RWPE1 (cell line): ENCODE data around the gene ITM2B.

Source experiments
- CTCF ChIA-PET: fragments of 350-600 bp; sonication (Branson Sonifier 250); formaldehyde crosslinking; extraction: SDS; loops from one replicate; lab custom pipeline; 2021; lab: Yijun Ruan, JAX
- POLR2A ChIA-PET: fragments of 400-600 bp; formaldehyde crosslinking; extraction: SDS; loops from one replicate; lab custom pipeline; 2020; ENCODE audit warnings: antibody characterized with exemption; ENCODE audit not compliant: low non-redundant PET; lab: Yijun Ruan, JAX
- DNase-seq: peaks from one replicate; pipeline ENCODE4 v3.0.0; 2012; ENCODE audit warnings: low spot score
- H3K27ac ChIP-seq: fragments of 450-650 bp; 2 replicates; pipeline ENCODE4 v1.5.1; 2017
- TF ChIP-seq, protein P1 (sequence below): fragments of 450-650 bp; conservative IDR thresholded peaks from 2 replicates; pipeline ENCODE4 v1.5.1; 2017; ENCODE audit warnings: low read depth, mild to moderate bottlenecking

ITM2B gene

GRCh38 chr13:48294653-48295052 lies 61.6 kb downstream of the ITM2B start:
- no peak for DNase-seq
- H3K27ac ChIP-seq, result no peak overlapping the region
- ChIA-PET CTCF (no interaction called here), POLR2A (no interaction called here)
- TF ChIP-seq, protein P1, sequence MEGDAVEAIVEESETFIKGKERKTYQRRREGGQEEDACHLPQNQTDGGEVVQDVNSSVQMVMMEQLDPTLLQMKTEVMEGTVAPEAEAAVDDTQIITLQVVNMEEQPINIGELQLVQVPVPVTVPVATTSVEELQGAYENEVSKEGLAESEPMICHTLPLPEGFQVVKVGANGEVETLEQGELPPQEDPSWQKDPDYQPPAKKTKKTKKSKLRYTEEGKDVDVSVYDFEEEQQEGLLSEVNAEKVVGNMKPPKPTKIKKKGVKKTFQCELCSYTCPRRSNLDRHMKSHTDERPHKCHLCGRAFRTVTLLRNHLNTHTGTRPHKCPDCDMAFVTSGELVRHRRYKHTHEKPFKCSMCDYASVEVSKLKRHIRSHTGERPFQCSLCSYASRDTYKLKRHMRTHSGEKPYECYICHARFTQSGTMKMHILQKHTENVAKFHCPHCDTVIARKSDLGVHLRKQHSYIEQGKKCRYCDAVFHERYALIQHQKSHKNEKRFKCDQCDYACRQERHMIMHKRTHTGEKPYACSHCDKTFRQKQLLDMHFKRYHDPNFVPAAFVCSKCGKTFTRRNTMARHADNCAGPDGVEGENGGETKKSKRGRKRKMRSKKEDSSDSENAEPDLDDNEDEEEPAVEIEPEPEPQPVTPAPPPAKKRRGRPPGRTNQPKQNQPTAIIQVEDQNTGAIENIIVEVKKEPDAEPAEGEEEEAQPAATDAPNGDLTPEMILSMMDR, result no peak

- TF ChIP-seq, protein P1, result no peak
- ChIA-PET CTCF (no interaction called here), POLR2A (no interaction called here)
- no peak overlapping the region for H3K27ac ChIP-seq
- no peak for DNase-seq
Observed at GRCh38 chr13:48295271-48295670, 62.3 kb downstream of the ITM2B start.

GRCh38 chr13:48296528-48296927 lies 63.5 kb downstream of the ITM2B start:
- CTCF ChIA-PET, result no interaction called here

DNA sequence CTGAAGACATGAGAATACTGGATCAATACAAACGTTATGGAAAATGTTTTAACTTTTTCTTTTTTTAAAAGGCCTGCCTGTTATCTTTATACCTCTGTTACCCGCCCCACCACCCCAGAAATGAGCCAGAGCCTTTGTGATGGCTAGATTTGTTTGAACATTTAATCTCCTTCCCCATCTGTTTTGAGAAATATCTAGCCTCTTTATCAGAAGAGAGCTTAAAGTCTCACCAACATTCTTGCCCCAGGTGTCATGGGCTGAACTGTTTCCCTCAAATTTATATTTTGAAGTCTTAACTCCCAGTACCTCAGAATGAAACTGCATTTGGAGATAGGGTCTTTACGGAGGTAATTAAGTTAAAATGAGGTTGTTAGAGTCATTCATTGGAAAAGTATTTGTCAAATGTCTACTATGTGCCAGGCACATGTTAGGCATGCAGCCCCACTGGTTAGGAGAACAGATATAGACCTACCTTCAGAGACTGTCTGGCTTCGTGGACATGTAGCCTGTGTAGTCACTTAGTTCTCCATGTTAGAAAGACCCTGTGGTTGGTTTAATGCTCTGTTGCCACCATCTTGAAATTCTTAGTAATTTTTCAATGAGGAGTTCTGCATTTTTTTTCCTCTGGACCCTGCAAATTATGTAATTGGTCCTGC lies 64.3 kb downstream of the ITM2B start:
- no peak overlapping the region for H3K27ac ChIP-seq
- TF ChIP-seq, protein P1, result no peak
- POLR2A ChIA-PET, result no interaction called here
- CTCF ChIA-PET, result interaction anchor here (0.6 to 0.7 kb wide), 2 partner anchors 187 to 369 kb away, joined by 3 to 4 read pairs; no protein-coding TSS in a partner anchor
- DNase-seq, result no peak

More at GRCh38 chr13:48296528-48296927, 63.5 kb downstream of the ITM2B start:
- POLR2A ChIA-PET, result no interaction called here
- DNase-seq, result no peak
- no peak overlapping the region for H3K27ac ChIP-seq
- TF ChIP-seq, protein P1, result no peak

DNA sequence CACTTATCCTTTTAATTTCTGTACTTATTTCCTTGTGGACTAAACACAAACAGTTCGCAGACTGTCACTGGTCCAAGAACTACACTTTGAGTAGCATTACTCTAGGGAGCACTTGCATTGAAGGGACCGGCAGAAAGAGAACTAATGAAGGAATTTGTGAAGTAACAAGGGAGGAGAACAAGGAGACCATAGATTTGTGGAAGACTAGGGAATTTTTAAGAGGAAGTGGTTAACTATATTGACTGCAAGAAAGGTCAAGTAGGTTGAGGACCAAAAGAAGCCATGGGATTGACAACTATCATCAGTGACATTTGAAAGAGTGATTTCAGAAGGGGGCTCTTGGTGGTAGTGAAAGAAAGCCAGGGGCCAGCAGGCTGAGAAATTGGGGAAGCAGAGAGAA lies 66.6 kb downstream of the ITM2B start:
- no peak overlapping the region for H3K27ac ChIP-seq
- TF ChIP-seq, protein P1, result no peak
- ChIA-PET CTCF (no interaction called here), POLR2A (no interaction called here)
- DNase-seq, result no peak

DNA sequence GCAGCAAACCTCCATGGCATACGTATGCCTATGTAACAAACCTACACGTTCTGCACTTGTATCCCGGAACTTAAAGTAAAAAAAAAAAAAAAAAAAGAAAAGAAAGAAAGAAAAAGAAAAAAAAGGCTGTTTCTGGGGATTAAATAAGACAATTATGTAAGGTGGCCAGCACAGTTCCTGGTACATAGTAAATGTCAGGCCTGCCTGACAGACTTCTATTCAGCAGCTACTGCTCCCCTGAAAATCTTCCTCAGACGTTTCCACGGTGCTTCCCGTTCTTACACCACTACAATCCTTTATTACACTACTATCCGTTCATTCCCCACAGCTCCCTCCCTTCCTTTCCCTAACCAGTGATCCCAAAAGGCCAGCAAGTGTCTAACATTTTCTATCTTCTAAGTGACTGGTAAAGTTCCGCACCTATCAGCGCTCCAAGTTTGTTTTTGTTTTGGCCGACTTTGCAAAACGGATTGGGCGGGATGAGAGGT lies 69.9 kb downstream of the ITM2B start:
- POLR2A ChIA-PET, result interaction anchor here (0.7 kb wide), 1 partner anchor 50 kb away, joined by 7 read pairs; no protein-coding TSS in a partner anchor
- CTCF ChIA-PET, result interaction anchor here (0.6 kb wide), 1 partner anchor 490 kb away, joined by 3 read pairs; no protein-coding TSS in a partner anchor
- H3K27ac ChIP-seq, result peak overlapping the region; percentile 99
- no peak for DNase-seq
- TF ChIP-seq, protein P1, result no peak
